AG04450 (cell line): ENCODE results near the gene DENND1B. TPM values are rescaled to one million over a fixed set of nuclear protein-coding genes. Genes with fewer than 3 reads are reported as not detected.

Experiments
- CTCF ChIA-PET: fragments of 300-600, 350-600 bp; formaldehyde crosslinking; extraction: SDS; loops from one replicate; lab custom pipeline; 2022; ENCODE audit warnings: antibody characterized with exemption, inconsistent platforms; lab: Charles Lee
- POLR2A ChIA-PET: fragments of 350-600 bp; formaldehyde crosslinking; extraction: SDS; loops from one replicate; lab custom pipeline; 2021; ENCODE audit warnings: antibody characterized with exemption, inconsistent platforms; lab: Yijun Ruan, JAX
- DNase-seq: peaks from one replicate; pipeline ENCODE4 v3.0.0-alpha.2; 2011; ENCODE audit warnings: low read depth, low spot score
- H3K27ac ChIP-seq: one replicate; pipeline ENCODE4 v1.5.1; 2012; ENCODE audit warnings: low read depth, low read length, control low read depth
- H3K27me3 ChIP-seq: one replicate; pipeline ENCODE4 v1.6.0; 2012; ENCODE audit warnings: low read length; ENCODE audit not compliant: control insufficient read depth, insufficient read depth
- H3K4me3 ChIP-seq: 2 replicates; pipeline ENCODE4 v1.5.1; 2011; ENCODE audit warnings: mild to moderate bottlenecking, low read depth, low read length, control low read depth
- H3K9me3 ChIP-seq: 2 replicates; pipeline ENCODE4 v1.5.1; 2012; ENCODE audit warnings: low read length; ENCODE audit not compliant: control insufficient read depth, insufficient read depth
- CTCF ChIP-seq: IDR thresholded peaks from 2 replicates; pipeline ENCODE4 v1.5.1; 2011; ENCODE audit warnings: low read depth, low read length, control low read depth, inconsistent platforms
- polyA plus RNA-seq: library from polyadenylated mRNA; depleted of rRNA; stranded (reverse); fragments of >200 nt; gene quantifications from 2 replicates; pipeline ENCODE4 v1.2.3, GENCODE V29; 2011

Gene DENND1B
- polyA plus RNA-seq, 1 experiment = 17.7 TPM

GRCh38 chr1:197466813-197467212 is 308.5 kb downstream of the DENND1B start:
- POLR2A ChIA-PET = no interaction called here
- H3K4me3 ChIP-seq = no peak overlapping the region
- CTCF ChIA-PET = no interaction called here
- no peaks in the 10 kb centered on the region for H3K27me3 ChIP-seq
- H3K27ac ChIP-seq = no peak overlapping the region
- no peak for TF ChIP-seq CTCF
- no peaks in the 10 kb centered on the region for H3K9me3 ChIP-seq
- DNase-seq = no peak

GRCh38 chr1:197465528-197466327 is 309.6 kb downstream of the DENND1B start:
- no peak overlapping the region for H3K27ac ChIP-seq
- TF ChIP-seq CTCF = no peak
- CTCF ChIA-PET = no interaction called here
- H3K4me3 ChIP-seq = no peak overlapping the region
- no peaks in the 10 kb centered on the region for H3K27me3 ChIP-seq
- POLR2A ChIA-PET = no interaction called here
- DNase-seq = no peak
- no peaks in the 10 kb centered on the region for H3K9me3 ChIP-seq

- ChIA-PET CTCF (interaction anchor here (0.5 kb wide), 1 partner anchor 13 kb away, joined by 7 read pairs; no protein-coding TSS in a partner anchor), POLR2A (no interaction called here)
- Histone ChIP-seq H3K9me3 (no peaks in the 10 kb centered on the region), H3K27ac (no peak overlapping the region), H3K27me3 (no peaks in the 10 kb centered on the region), H3K4me3 (no peak overlapping the region)
- DNase-seq = no peak
- no peak for TF ChIP-seq CTCF
These were observed 311.2 kb downstream of the DENND1B start for GRCh38 chr1:197464044-197464443.

- Histone ChIP-seq H3K4me3 (no peak overlapping the region), H3K27ac (no peak overlapping the region), H3K9me3 (no peaks in the 10 kb centered on the region), H3K27me3 (no peaks in the 10 kb centered on the region)
- no peak for DNase-seq
- ChIA-PET CTCF (no interaction called here), POLR2A (no interaction called here)
- no peak for TF ChIP-seq CTCF
These were observed 312.1 kb downstream of the DENND1B start for GRCh38 chr1:197463142-197463541.

GRCh38 chr1:197462539-197462938 is 312.7 kb downstream of the DENND1B start:
- DNase-seq = no peak
- Histone ChIP-seq H3K27me3 (no peaks in the 10 kb centered on the region), H3K4me3 (no peak overlapping the region), H3K27ac (no peak overlapping the region), H3K9me3 (no peaks in the 10 kb centered on the region)
- POLR2A ChIA-PET = no interaction called here
- TF ChIP-seq CTCF = no peak
- CTCF ChIA-PET = no interaction called here
